Measurements from ENCODE around the gene KRTAP10-6.
"Not testable (repeated sequence)": the region's sequence is repeated elsewhere in the genome, so short reads cannot be mapped to it uniquely, and the experiment has no call there.

KRTAP10-6 gene

DNA sequence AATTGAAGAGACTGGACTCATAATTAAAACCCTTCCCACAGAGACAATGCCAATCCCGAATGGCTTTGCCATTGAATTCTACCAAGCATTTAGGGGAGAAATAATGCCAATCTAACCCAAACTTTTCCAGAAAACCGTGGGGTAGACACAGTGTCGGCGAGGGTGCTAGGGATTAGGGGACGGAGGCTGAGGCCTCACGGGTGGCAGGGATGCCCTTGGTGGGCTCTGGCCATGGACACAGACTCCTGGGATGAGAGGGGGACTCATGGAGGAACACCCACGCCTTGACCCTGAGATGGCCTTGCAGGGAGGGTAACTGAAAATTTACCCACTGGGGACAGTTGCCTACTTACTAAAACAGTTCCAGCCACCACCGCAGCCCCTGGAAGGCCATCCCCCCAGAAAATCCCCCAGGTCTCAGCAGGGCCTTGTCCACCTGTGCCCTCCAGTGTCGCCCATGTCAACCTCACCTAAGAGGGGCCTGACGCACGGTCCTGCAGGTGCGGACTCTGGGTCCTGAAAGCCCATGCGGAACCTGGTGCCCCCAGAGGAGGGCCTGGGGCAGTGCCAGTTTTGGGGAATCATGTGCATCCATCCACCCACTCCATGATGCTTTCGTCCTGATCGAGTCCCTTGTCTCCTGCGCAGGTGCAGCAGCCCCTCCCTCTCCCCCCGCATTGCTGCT, 13.8 kb downstream of the KRTAP10-6 start:
- CTCF ChIA-PET, result no interaction called here

DNA sequence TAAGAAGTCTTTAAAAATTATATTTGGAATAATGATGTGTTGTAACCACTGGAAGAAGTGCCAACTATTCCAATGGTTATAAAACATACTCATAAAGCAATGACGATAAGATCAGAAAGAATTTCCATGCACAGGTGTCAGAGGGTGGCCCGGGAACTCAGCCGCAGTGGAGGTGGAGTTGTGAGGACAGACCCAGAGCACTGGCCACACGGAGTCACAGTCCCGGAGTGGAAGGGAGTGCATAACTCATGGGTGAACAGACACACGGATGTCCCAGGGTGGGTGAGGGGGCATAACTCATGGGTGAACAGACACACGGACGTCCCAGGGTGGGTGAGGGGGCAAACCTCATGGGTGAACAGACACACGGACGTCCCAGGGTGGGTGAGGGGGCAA, 16.3 kb downstream of the KRTAP10-6 start:
- no peak for DNase-seq (ENCODE audit: extremely low spot score)
- CTCF ChIA-PET, result no interaction called here
- TF ChIP-seq LEF1 (IDR thresholded peaks at IDR 0.05; ENCODE audit: borderline replicate concordance), result no peak
- no peak for TF ChIP-seq ARNT (IDR thresholded peaks at IDR 0.05)
- TF ChIP-seq ZNF384 (IDR thresholded peaks at IDR 0.05), result no peak
- no peak for TF ChIP-seq FOXM1 (IDR thresholded peaks at IDR 0.05; ENCODE audit: borderline replicate concordance)
- TF ChIP-seq ELF4 (IDR thresholded peaks at IDR 0.05), result no peak
- no peak for TF ChIP-seq SUZ12 (IDR thresholded peaks at IDR 0.05)
- TF ChIP-seq TARDBP (IDR thresholded peaks at IDR 0.05), result no peak
- TF ChIP-seq, protein P1, sequence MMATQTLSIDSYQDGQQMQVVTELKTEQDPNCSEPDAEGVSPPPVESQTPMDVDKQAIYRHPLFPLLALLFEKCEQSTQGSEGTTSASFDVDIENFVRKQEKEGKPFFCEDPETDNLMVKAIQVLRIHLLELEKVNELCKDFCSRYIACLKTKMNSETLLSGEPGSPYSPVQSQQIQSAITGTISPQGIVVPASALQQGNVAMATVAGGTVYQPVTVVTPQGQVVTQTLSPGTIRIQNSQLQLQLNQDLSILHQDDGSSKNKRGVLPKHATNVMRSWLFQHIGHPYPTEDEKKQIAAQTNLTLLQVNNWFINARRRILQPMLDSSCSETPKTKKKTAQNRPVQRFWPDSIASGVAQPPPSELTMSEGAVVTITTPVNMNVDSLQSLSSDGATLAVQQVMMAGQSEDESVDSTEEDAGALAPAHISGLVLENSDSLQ (IDR thresholded peaks at IDR 0.05), result no peak
- TF ChIP-seq BHLHE40 (IDR thresholded peaks at IDR 0.05; ENCODE audit: borderline replicate concordance), result no peak
- no peak for TF ChIP-seq SP1 (IDR thresholded peaks at IDR 0.05)
- POLR2A ChIA-PET, result no interaction called here

More for the DNA sequence above, 13.8 kb downstream of the KRTAP10-6 start:
- POLR2A ChIA-PET, result no interaction called here
- DNase-seq (ENCODE audit: extremely low spot score), result no peak
- no peak for TF ChIP-seq TARDBP (IDR thresholded peaks at IDR 0.05)
- TF ChIP-seq ZNF384 (IDR thresholded peaks at IDR 0.05), result no peak
- no peak for TF ChIP-seq CTBP1 (IDR thresholded peaks at IDR 0.05; ENCODE audit: borderline replicate concordance)
- no peak for TF ChIP-seq FOXM1 (IDR thresholded peaks at IDR 0.05; ENCODE audit: borderline replicate concordance)

DNA sequence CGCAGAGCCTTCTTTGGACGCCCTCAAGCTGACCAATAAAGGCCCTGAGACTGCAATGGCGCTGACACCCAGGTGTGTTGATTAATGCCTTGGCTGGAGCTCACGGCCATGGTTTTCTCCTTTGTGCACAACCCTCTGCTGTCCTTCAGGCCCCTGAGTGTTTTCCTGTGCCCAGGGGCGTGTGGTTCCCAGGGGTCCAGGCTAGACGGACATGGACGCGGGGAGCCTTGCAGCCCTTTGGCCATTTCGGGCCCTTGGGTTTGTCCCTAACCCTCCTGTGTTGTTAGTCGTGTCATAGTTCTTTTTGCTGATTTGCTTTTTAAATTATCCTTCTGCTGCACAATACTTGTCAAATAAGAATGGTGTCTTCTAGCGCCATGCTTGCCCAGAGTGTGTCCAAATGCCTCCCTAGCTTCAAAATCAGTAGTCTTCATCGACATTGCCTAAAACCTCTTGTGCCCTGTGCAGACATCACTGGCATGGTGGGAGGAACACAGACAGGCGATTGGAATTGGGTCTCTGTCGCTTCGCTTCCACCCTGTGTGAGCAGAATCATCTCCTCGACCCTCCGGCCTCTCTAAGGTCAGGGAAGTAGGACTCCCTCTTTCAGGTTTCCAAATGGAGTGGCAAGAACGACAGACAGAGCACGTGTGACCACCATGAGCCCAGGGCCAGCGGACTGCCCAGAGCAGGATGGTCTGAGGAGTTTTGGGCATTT, 16.8 kb downstream of the KRTAP10-6 start:
- CTCF ChIA-PET, result no interaction called here
- POLR2A ChIA-PET, result no interaction called here
- TF ChIP-seq FOXK2 (IDR thresholded peaks at IDR 0.05), result no peak
- no peak for TF ChIP-seq LEF1 (IDR thresholded peaks at IDR 0.05; ENCODE audit: borderline replicate concordance)
- TF ChIP-seq, protein P1 (IDR thresholded peaks at IDR 0.05), result no peak
- TF ChIP-seq FOXA1 (IDR thresholded peaks at IDR 0.05), result no peak
- no peak for TF ChIP-seq ELF4 (IDR thresholded peaks at IDR 0.05)
- TF ChIP-seq NFRKB (IDR thresholded peaks at IDR 0.05), result no peak
- TF ChIP-seq SUZ12 (IDR thresholded peaks at IDR 0.05), result no peak
- no peak for TF ChIP-seq CTBP1 (IDR thresholded peaks at IDR 0.05; ENCODE audit: borderline replicate concordance)
- no peak for TF ChIP-seq ZNF384 (IDR thresholded peaks at IDR 0.05)
- TF ChIP-seq SP1 (IDR thresholded peaks at IDR 0.05), result no peak
- DNase-seq (ENCODE audit: extremely low spot score), result no peak

DNA sequence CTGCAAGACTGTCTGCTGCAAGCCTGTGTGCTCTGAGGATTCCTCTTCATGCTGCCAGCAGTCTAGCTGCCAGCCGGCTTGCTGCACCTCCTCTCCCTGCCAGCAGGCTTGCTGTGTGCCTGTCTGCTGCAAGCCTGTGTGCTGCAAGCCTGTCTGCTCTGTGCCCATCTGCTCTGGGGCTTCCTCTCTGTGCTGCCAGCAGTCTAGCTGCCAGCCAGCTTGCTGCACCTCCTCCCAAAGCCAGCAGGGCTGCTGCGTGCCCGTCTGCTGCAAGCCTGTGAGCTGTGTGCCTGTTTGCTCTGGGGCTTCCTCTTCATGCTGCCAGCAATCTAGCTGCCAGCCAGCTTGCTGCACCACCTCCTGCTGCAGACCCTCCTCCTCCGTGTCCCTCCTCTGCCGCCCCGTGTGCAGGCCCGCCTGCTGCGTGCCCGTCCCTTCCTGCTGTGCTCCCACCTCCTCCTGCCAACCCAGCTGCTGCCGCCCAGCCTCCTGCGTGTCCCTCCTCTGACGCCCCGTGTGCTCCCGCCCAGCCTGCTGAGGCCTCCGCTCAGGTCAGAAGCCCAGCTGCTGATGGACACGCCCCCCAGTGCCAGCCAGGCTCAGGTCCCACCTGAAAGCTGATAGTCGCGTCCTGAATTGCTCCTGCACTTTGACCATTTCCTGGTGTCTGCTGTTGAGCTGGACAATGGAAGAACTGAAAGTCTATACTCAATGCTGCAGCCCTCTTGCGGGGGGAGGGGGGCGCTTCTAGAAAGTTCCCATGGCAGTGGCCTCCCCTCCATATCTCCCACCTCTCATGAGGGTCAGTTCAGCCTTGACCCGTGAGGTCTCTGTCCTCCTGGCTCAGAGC, 17.6 kb downstream of the KRTAP10-6 start:
- POLR2A ChIA-PET, result no interaction called here
- DNase-seq (ENCODE audit: extremely low spot score), result no peak
- TF ChIP-seq SUZ12 (IDR thresholded peaks at IDR 0.05) (no peak), ARNT (IDR thresholded peaks at IDR 0.05) (no peak), LEF1 (IDR thresholded peaks at IDR 0.05; ENCODE audit: borderline replicate concordance) (no peak), L3MBTL2 (conservative IDR thresholded peaks at IDR 0.05) (no peak), SP1 (IDR thresholded peaks at IDR 0.05) (no peak), TARDBP (IDR thresholded peaks at IDR 0.05) (no peak), HDGF (IDR thresholded peaks at IDR 0.05; ENCODE audit: borderline replicate concordance) (no peak), CTBP1 (IDR thresholded peaks at IDR 0.05; ENCODE audit: borderline replicate concordance) (no peak), BHLHE40 (IDR thresholded peaks at IDR 0.05; ENCODE audit: borderline replicate concordance) (no peak), FOXK2 (IDR thresholded peaks at IDR 0.05) (no peak), FOXA1 (IDR thresholded peaks at IDR 0.05) (no peak), NFRKB (IDR thresholded peaks at IDR 0.05) (no peak), FOXM1 (IDR thresholded peaks at IDR 0.05; ENCODE audit: borderline replicate concordance) (no peak), ZNF384 (IDR thresholded peaks at IDR 0.05) (no peak), ELF4 (IDR thresholded peaks at IDR 0.05) (no peak)
- TF ChIP-seq, protein P1 (IDR thresholded peaks at IDR 0.05), result no peak
- CTCF ChIA-PET, result no interaction called here

DNA sequence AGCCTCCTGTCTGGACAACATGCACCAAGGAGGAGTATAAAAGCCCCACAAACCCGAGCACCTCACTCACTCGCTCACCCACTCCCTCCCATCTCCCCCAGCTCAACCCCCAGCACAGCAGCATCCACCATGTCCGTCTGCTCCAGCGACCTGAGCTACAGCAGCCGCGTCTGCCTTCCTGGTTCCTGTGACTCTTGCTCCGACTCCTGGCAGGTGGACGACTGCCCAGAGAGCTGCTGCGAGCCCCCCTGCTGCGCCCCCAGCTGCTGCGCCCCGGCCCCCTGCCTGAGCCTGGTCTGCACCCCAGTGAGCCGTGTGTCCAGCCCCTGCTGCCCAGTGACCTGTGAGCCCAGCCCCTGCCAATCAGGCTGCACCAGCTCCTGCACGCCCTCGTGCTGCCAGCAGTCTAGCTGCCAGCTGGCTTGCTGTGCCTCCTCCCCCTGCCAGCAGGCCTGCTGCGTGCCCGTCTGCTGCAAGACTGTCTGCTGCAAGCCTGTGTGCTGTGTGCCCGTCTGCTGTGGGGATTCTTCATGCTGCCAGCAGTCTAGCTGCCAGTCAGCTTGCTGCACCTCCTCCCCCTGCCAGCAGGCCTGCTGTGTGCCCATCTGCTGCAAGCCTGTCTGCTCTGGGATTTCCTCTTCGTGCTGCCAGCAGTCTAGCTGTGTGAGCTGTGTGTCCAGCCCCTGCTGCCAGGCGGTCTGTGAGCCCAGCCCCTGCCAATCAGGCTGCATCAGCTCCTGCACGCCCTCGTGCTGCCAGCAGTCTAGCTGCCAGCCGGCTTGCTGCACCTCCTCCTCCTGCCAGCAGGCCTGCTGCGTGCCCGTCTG, 18.5 kb downstream of the KRTAP10-6 start, which contains the start of gene KRTAP10-4:
TSS of gene KRTAP10-4 (plus strand) at position 100 of the 827 bp plus-strand sequence. CDS start at position 130, 30 bp downstream.
- CTCF ChIA-PET, result not testable (repeated sequence)

More for the DNA sequence above, 18.5 kb downstream of the KRTAP10-6 start, which contains the start of gene KRTAP10-4:
- DNase-seq (ENCODE audit: extremely low spot score); POLR2A ChIA-PET: not testable (repeated sequence)
